Fibroblast of the aortic adventitia (primary cell): ENCODE results near the gene CA10. TPM values are rescaled to one million over a fixed set of nuclear protein-coding genes. Genes with fewer than 3 reads are reported as not detected.

ENCODE experiments used
- DNase-seq: peaks from one replicate; pipeline ENCODE4 v3.0.0-alpha.2; 2010; ENCODE audit warnings: low read depth
- H3K4me3 ChIP-seq: 2 replicates; pipeline ENCODE4 v1.5.1; 2011; ENCODE audit warnings: low read depth, mild to moderate bottlenecking, control low read depth, low read length, moderate library complexity
- CTCF ChIP-seq: IDR thresholded peaks from 2 replicates; pipeline ENCODE4 v1.5.1; 2011; ENCODE audit warnings: mild to moderate bottlenecking, low read length, control low read depth, inconsistent platforms; ENCODE audit not compliant: insufficient read depth
- total RNA-seq: library from RNA; depleted of rRNA; stranded (reverse); fragments of >200 nt; gene quantifications from 2 replicates; pipeline ENCODE4 v1.2.3, GENCODE V29; 2012; ENCODE audit warnings: low replicate concordance

CA10 gene
- total RNA-seq, 1 donor: not detected

GRCh38 chr17:51795401-51795800 is 363.1 kb downstream of the CA10 start:
- TF ChIP-seq CTCF: no peak
- no peak for DNase-seq
- H3K4me3 ChIP-seq: no peak overlapping the region

DNA sequence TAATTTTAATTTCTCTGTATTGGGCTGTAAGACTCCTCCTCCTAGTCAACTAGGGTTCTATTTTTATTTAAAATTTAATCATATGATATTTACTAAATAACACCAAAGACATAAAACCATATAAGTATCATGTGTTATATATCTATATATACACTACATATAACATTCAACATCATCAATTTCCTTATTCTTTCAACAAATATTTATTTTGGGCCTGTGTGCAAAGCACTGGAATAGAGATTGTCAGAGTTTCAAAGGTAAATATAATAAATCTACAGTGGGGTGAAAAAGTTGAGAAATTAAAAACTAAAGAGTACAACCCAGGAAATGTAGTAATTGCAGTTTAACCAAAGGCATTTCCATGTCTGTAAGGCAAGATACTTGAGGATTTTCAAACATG is 364.0 kb downstream of the CA10 start:
- H3K4me3 ChIP-seq: no peak overlapping the region
- TF ChIP-seq CTCF: no peak
- DNase-seq: no peak

GRCh38 chr17:51793686-51794085 is 364.8 kb downstream of the CA10 start:
- H3K4me3 ChIP-seq: no peak overlapping the region
- no peak for TF ChIP-seq CTCF
- no peak for DNase-seq

- no peak overlapping the region for H3K4me3 ChIP-seq
- no peak for DNase-seq
- TF ChIP-seq CTCF: no peak
Observed at GRCh38 chr17:51778842-51779241, 379.7 kb downstream of the CA10 start.

DNA sequence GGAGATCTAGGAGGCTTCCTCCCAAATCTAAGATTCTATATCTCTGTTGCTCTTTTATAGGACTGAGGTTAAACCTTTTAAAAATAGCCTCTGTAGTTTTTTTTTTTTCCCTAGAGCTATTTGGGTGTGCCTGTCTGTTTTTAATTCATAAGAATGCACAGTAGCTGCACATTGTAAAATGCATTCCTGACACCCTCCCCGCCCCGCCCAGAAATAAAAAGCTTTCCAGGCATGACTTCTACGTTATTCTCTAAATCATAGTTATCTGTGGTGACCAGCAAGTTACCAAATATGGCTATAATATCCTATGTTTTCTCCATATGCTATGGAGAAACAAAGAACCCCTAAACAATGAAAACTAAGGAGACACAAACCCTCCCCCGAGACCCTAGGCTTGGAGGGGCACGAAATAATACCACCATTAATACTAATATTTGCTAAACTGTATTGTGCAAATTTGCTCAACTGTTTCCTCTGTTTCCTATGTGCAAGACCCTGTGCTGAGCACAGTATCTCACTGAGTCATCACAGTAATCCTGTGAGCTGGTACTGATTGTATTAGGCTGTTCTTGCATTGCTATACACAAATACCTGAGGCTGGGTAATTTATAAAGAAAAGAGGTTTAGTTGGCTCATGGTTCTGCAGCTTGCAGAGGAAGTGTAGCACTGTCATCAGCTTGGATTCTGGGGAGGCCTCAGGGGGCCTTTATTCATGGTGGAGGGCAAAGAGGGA is 388.3 kb downstream of the CA10 start:
- no peak overlapping the region for H3K4me3 ChIP-seq
- TF ChIP-seq CTCF: no peak
- DNase-seq: no peak

GRCh38 chr17:51769231-51769630 is 389.3 kb downstream of the CA10 start:
- H3K4me3 ChIP-seq: no peak overlapping the region
- DNase-seq: no peak
- no peak for TF ChIP-seq CTCF

DNA sequence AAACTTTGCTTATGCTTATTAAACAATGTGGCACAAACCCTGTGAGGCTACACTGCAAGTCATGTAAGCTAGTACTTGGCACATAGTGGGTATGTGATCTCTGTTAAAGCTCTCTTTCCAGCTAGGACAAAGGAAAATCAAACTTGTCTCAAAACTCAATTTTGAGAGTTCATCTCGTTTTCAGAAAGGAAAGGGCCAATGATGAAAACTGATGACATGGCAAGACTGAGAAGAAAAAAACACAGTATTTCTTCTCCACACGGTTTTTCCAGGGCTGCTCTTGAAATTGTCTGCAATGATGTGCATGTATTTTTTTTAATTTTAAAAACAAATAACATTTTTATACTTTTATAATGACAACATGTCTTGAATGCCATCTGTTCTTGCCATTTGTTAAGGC is 389.8 kb downstream of the CA10 start:
- H3K4me3 ChIP-seq: no peak overlapping the region
- no peak for TF ChIP-seq CTCF
- no peak for DNase-seq
